GM21619 (cell line): ENCODE measurements around the gene C4orf46.
A peak's percentile ranks its signal among the peaks of the same experiment; 100 is the strongest.

Experiments
- ATAC-seq: cut with Tn5 transposase; IDR thresholded peaks from one replicate; pipeline ENCODE4 v1.9.1; 2021; ENCODE audit not compliant: unreplicated experiment

Gene C4orf46

DNA sequence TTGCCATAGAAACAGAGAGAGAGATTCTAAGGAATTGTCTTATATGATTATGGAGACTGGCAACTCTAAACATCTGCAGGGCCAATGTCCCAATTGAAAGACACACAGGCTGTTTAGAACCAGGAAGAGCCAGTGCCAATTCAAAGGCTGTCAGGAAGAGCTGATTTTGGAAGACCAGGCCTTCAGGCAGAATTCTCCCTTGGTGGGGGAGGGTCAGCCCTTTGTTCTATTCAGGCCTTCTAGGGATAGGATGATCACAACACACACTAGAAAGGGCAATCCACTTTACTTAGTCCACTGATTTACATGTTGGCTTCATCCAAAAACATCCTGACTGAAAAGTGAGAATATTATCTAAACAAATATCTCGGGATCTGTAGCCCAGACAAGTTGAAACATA lies 15.2 kb downstream of the C4orf46 start:
- no peak for ATAC-seq

GRCh38 chr4:158652920-158653319 lies 18.8 kb downstream of the C4orf46 start:
- ATAC-seq: no peak

GRCh38 chr4:158649111-158649680 lies 22.5 kb downstream of the C4orf46 start:
- ATAC-seq: no peak

DNA sequence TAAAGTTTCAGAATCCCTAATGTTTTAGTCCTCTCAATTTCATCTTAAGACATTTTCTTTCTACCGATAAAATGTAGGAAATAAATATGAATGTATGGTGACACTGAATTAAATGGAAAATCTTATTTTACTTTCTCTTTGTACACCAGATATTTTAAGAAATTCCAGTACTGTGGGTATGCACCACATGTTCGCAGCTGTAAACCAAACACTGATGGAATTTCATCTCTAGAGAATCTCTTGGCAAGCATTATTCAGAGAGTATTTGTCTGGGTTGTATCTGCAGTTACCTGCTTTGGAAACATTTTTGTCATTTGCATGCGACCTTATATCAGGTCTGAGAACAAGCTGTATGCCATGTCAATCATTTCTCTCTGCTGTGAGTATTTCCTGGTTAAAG lies 26.9 kb downstream of the C4orf46 start:
- no peak for ATAC-seq

- ATAC-seq: no peak
Observed at GRCh38 chr4:158644356-158644755, 27.3 kb downstream of the C4orf46 start.

GRCh38 chr4:158636619-158637018 lies 35.1 kb downstream of the C4orf46 start:
- ATAC-seq: no peak

GRCh38 chr4:158630893-158631292 lies 40.8 kb downstream of the C4orf46 start:
- no peak for ATAC-seq

DNA sequence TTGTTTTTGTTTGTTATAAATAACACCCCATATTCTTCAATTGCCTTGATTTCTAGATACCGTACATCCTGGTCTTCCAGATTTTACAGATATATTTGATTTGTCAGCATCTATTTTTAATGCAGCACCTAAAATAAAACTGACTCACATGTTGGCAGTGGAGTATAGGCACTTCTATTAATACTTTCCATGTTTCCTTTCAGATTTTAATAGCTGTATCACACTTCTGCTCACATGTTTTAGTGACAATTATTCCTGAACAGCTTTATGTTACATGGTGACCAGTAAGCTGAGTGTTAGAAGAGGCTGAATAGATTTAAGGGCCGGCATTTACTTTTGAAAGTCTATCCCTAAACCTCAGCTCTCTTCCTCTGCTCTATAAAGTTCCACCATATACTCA lies 46.1 kb downstream of the C4orf46 start:
- no peak for ATAC-seq

DNA sequence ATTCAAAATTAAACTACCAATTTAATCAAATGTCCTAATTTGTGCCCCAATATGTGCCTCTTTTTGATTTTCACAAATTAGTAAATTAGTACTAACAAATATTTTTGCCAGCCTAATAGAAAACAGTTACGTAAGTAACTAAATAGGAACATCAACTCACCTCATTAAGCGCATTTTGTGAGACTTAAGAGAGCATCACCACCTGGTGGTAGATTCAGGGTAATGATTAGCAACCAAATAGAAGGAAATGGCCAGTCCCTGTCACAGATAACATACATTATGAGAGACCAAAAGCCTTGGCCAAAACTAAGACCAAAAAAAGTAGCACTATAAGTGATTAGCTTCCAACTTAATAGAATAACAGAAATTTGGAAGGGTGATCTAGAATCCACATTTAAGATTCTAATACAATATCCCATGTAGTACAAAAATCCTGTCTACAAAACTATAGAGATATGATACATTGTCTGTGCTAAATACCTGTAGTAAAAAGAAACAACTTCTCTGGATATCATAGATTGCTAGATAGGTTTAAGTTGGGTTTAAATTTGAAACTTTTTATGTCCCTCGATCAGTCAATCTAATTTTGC lies 46.7 kb downstream of the C4orf46 start:
- peak; percentile 96 for ATAC-seq

- no peak for ATAC-seq
Observed at GRCh38 chr4:158622251-158622650, 49.4 kb downstream of the C4orf46 start.

- ATAC-seq: no peak
Observed at GRCh38 chr4:158621729-158622128, 50.0 kb downstream of the C4orf46 start.

GRCh38 chr4:158617956-158618355 lies 53.7 kb downstream of the C4orf46 start:
- no peak for ATAC-seq
